BLaER1 treated with 17β-estradiol and CSF1 and Interleukin-3, amounts not matched to agents 10 nM and 100 nM (cell line): ENCODE measurements around the gene SCT.

Experiments used
- H3K27ac ChIP-seq, 11 experiments: shearing (Covaris generic); formaldehyde crosslinking; 2 replicates each; pipeline ENCODE4 v1.8.1; 2022
- H3K27me3 ChIP-seq, 11 experiments: shearing (Covaris generic); formaldehyde crosslinking; 2 replicates each; pipeline ENCODE4 v1.8.1; 2022
- H3K36me3 ChIP-seq, 11 experiments: shearing (Covaris generic); formaldehyde crosslinking; 2 replicates each; pipeline ENCODE4 v1.8.1; 2022
- H3K4me1 ChIP-seq, 10 experiments: shearing (Covaris generic); formaldehyde crosslinking; 2 replicates each; pipeline ENCODE4 v1.8.1; 2022
- H3K4me2 ChIP-seq, 11 experiments: shearing (Covaris generic); formaldehyde crosslinking; 2 replicates each; pipeline ENCODE4 v1.8.1; 2022
- H3K4me3 ChIP-seq, 10 experiments: shearing (Covaris generic); formaldehyde crosslinking; 2 replicates each; pipeline ENCODE4 v1.8.1; 2022
- H3K9ac ChIP-seq, 11 experiments: shearing (Covaris generic); formaldehyde crosslinking; 2 replicates each; pipeline ENCODE4 v1.8.1; 2022
- H3K9me3 ChIP-seq, 11 experiments: shearing (Covaris generic); formaldehyde crosslinking; replicated peaks in 1 of 11; 2 replicates each; pipeline ENCODE4 v1.8.1; 2022
- H4K20me1 ChIP-seq, 11 experiments: shearing (Covaris generic); formaldehyde crosslinking; 2 replicates each; pipeline ENCODE4 v1.8.1; 2022
- Cebpa-rat ChIP-seq, 11 experiments: shearing (Covaris generic); IDR thresholded peaks; 2 replicates each; pipeline ENCODE4 v1.8.1; 2022

SCT gene

DNA sequence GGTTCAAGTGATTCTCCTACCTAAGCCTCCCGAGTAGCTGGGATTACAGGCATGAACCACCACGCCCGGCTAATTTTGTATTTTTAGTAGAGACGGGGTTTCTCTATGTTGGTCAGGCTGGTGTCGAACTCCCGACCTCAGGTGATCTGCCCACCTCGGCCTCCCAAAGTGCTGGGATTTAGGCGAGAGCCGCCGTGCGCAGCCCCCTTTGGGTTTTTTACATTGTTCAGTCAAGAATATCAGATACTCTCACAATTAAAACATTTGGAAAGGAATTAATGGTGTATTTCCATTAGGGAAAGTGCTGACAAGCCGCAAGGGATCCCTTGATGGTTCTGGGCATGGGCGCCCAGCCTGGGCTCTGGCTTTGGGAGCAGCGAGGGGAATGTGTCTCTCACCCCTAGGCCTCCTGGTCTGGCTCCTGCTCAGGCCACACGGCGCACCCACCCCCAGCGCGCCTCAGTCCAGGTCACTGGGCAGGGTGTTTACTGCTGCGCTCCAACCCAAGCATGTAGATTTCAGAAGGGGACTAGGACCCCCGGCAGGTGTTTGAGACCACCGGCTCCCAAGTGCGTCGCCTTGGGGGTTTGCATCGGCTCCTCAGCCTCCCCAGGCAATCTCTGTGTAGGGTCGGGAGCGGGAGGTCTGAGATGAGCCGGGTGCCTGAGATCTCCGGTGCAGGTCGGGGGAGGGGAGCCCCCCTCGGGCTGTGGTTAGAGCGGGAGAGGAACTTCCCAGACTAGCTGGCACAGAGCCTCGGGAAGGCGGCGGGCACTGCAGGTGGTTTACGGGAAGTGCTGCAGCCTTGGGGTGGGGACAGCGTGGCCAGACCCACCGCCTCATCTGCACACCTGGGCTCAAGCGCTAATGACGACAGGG lies 10.4 kb downstream of the SCT start:
- H3K36me3 ChIP-seq = peaks cover 22 to 54% (median 42%) of the 10 kb centered on the region in 11 experiments
- no peaks in the 10 kb centered on the region for H3K27me3 ChIP-seq
- peak overlapping the region; percentile 93 to 100 (median 98) for H3K4me2 ChIP-seq
- H3K9me3 ChIP-seq = no peaks in the 10 kb centered on the region
- H3K27ac ChIP-seq = peak overlapping the region; percentile 74 to 97 (median 89)
- H3K4me1 ChIP-seq = peaks cover 34 to 60% (median 47%) of the 10 kb centered on the region in 10 experiments
- H3K9ac ChIP-seq = peak overlapping the region; percentile 83 to 91 (median 88); a peak in 21 of 22 replicates
- H4K20me1 ChIP-seq = peaks cover 27 to 79% (median 45%) of the 10 kb centered on the region in 11 experiments
- no peak for TF ChIP-seq Cebpa-rat (IDR thresholded peaks at IDR 0.05)
- H3K4me3 ChIP-seq = peak overlapping the region; percentile 64 to 85 (median 76)

DNA sequence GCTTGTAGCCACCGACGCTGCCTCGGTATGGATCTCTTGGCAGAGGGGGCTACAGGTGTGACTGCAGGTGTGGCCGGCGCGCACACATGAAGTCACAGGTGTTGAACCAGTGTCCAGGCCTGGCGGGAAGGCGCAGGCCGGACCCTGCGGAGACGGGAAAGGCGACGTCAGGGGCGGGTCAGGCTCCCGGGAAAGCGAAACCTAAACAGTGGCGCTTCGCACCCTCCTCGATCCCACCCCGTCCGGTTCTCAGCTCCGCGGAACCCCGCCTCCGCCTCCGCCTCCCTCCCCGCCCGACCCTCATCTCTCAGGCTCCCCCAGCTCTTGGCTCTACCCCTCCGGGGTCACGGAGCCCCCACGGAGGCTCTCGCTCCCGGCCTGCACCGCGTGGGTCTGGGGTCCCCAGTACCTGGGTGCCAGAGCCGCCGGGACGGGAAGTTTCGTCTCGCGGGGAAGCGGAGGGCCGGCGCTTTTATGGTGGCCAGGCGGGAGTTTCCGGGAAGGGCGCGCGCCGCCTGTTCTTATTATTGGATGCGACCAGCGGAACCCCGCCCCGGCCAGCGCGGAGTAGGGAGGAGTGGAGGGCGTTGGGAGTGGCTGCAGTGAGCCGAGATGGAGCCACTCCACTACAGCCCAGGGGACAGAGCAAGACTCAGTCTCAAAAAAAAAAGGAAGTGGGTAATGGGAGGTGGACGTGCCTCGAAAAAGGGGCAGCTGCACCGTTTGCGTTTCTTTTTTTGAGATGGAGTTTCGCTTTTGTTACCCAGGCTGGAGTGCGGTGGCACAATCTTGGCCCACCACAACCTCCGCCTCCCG lies 11.3 kb downstream of the SCT start, which contains the start of gene IRF7:
Gene IRF7, minus strand, starts transcription at position 447 of the 816 bp plus-strand sequence. CDS start 586 bp downstream, outside the sequence.
- Histone ChIP-seq H4K20me1 (peaks cover 36 to 81% (median 51%) of the 10 kb centered on the region in 11 experiments), H3K36me3 (peaks cover 31 to 62% (median 51%) of the 10 kb centered on the region in 11 experiments), H3K27ac (peak within 1 kb of the TSS; percentile 80 to 97 (median 89)), H3K9ac (peak within 1 kb of the TSS; percentile 83 to 91 (median 88)), H3K4me1 (peaks cover 34 to 59% (median 47%) of the 10 kb centered on the region in 10 experiments), H3K9me3 (no peaks in the 10 kb centered on the region), H3K27me3 (no peaks in the 10 kb centered on the region), H3K4me3 (peak within 1 kb of the TSS; percentile 64 to 85 (median 76)), H3K4me2 (peak within 1 kb of the TSS; percentile 93 to 100 (median 100))
- peak in 3 of 11 experiments; percentile 38 to 55 (median 49); a peak in 3 of 22 replicates for TF ChIP-seq Cebpa-rat (IDR thresholded peaks at IDR 0.05)

DNA sequence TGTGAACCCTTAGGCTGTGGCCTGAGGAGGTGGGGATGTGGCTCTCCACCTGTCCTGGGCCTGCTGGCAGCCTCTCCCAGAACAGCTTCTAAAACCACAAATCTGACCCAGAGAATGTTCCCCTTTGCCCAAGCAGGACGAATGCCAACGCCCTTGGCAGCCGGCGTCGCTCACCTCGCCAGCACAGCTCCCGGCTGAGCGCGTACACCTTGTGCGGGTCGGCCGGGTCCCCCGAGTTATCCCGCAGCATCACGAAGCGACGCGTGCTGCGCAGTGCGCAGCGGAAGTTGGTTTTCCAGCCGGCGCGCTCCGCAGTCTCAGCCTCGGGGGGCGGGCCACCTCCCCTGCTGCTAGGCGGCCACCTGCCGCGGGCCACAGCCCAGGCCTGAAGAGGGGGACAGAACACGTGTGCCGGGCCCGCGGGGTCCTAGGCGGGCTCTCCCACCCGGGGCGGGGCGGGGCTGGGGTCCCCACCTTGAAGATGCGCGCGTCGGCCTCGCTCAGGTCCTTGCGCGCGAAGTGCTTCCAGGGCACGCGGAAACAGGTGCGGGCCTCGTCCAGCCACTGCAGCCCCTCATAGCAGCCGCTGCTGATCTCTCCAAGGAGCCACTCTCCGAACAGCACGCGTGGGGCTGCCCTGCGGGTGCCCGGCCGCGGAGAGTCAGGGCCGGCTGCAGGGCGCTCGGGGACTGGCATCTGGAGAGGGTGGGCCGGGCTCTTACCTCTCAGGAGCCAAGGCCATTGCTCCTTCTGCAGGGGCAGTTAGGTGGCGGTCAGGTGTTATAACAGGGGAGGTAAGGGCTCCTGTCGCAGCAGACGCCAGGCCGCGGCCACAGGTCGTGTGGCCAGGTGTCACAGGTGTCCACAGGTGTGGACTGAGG lies 12.1 kb downstream of the SCT start:
- peaks cover 43 to 83% (median 55%) of the 10 kb centered on the region in 11 experiments for H4K20me1 ChIP-seq
- peak overlapping the region; percentile 93 to 100 (median 100) for H3K4me2 ChIP-seq
- H3K4me3 ChIP-seq = peak overlapping the region; percentile 64 to 85 (median 76)
- peak overlapping the region; percentile 83 to 91 (median 88) for H3K9ac ChIP-seq
- peaks cover 34 to 51% (median 43%) of the 10 kb centered on the region in 10 experiments for H3K4me1 ChIP-seq
- H3K27me3 ChIP-seq = no peaks in the 10 kb centered on the region
- no peaks in the 10 kb centered on the region for H3K9me3 ChIP-seq
- TF ChIP-seq Cebpa-rat (IDR thresholded peaks at IDR 0.05) = no peak
- H3K36me3 ChIP-seq = peaks cover 39 to 71% (median 59%) of the 10 kb centered on the region in 11 experiments
- H3K27ac ChIP-seq = peak overlapping the region; percentile 80 to 97 (median 89)

DNA sequence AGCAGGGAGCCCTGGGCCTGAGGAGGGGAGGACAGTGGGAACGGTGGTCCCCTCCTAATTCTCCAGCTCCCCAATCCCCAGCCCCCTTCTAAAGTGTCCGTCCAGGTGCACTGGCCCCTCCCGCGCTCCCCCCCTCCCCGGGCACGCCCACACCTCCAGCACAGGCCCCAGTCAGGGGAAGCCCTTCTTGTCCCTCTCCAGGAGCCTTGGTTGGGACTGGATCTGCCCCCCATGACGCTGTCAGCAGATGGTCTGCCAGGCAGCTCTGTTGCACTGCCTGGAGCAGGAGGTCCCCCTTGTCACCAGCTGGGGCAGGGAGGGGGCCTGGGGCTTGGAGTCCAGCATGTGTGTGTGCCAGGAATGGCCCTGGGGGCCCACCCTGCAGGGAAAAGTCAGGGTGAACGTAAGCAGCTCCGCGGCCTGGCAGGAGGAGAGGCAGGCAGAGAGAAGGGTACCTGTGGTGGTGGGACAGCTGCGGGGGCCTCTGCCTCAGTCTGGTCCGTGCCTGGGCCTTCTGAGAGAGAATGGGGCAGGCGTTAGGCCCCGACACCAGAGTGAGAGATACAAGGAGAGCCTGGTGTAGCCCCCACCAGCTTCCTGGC lies 12.9 kb downstream of the SCT start:
- H3K27ac ChIP-seq = peak overlapping the region in 7 of 11 experiments; percentile 34 to 97 (median 90); a peak in 13 of 22 replicates
- H3K27me3 ChIP-seq = no peaks in the 10 kb centered on the region
- H3K4me3 ChIP-seq = peak overlapping the region in 7 of 10 experiments; percentile 75 to 85 (median 76); a peak in 11 of 20 replicates
- H4K20me1 ChIP-seq = peaks cover 43 to 85% (median 63%) of the 10 kb centered on the region in 11 experiments
- H3K9ac ChIP-seq = peak overlapping the region; percentile 20 to 91 (median 88); a peak in 16 of 22 replicates
- H3K4me1 ChIP-seq = peaks cover 34 to 51% (median 43%) of the 10 kb centered on the region in 10 experiments
- peak overlapping the region; percentile 93 to 100 (median 100) for H3K4me2 ChIP-seq
- no peak for TF ChIP-seq Cebpa-rat (IDR thresholded peaks at IDR 0.05)
- peaks cover 47 to 73% (median 66%) of the 10 kb centered on the region in 11 experiments for H3K36me3 ChIP-seq
- no peaks in the 10 kb centered on the region for H3K9me3 ChIP-seq

DNA sequence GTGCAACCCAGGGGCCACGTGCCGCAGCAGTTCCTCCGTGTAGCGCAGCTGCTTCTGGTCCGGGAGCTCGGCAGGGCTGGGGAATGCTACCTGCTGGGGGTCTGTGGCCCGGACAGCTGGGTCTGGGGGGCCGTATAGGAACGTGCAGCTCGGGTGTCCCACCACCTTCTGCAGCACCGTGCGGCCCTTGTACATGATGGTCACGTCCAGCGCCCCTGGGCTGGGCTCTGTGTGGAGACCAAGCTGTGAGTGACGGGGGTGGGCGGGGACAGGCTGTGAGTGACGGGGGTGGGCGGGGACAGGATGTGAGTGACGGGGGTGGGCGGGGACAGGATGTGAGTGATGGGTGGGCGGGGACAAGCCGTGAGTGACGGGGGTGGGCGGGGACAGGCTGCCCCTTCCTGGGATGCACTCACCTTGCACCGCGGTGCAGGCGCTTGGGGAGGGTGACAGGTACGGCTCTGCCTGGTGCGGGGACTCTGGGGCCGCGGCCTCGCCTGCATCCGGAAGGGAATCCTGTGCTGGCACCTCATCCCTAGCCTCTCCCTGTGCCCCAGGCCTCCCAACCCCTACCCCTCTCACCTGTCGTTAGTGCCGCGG lies 13.5 kb downstream of the SCT start:
- Histone ChIP-seq H3K4me2 (peak overlapping the region in 10 of 11 experiments; percentile 13 to 100 (median 98); a peak in 13 of 22 replicates), H3K27me3 (no peaks in the 10 kb centered on the region), H3K9me3 (no peaks in the 10 kb centered on the region), H3K9ac (peak overlapping the region in 3 of 11 experiments; percentile 88 to 91 (median 90); a peak in 3 of 22 replicates), H3K4me1 (peaks cover 40 to 56% (median 47%) of the 10 kb centered on the region in 10 experiments), H3K27ac (peak overlapping the region in 5 of 11 experiments; percentile 34 to 97 (median 90); a peak in 8 of 22 replicates), H3K4me3 (peak overlapping the region in 3 of 10 experiments; percentile 75 to 83 (median 82); a peak in 1 of 20 replicates), H4K20me1 (peaks cover 47 to 85% (median 69%) of the 10 kb centered on the region in 11 experiments), H3K36me3 (peaks cover 50 to 73% (median 68%) of the 10 kb centered on the region in 11 experiments)
- no peak for TF ChIP-seq Cebpa-rat (IDR thresholded peaks at IDR 0.05)

DNA sequence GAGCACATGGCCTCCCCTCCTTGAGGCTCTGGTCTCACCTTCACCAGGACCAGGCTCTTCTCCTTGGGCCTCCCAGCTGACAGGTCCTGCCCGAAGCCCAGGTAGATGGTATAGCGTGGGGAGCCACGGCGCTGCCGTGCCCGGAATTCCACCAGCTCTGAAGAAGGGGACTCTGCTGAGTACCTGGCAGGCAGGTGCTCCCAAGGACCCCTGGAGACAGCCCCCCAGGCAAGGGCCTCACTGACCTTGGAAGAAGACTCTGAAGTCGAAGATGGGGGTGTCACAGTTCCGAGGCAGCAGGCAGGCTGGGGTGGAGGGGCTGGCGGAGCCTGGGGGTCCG lies 14.1 kb downstream of the SCT start:
- Histone ChIP-seq H4K20me1 (peaks cover 53 to 86% (median 75%) of the 10 kb centered on the region in 11 experiments), H3K4me3 (no peak overlapping the region), H3K36me3 (peaks cover 55 to 73% (median 70%) of the 10 kb centered on the region in 11 experiments), H3K4me2 (peak overlapping the region in 9 of 11 experiments; percentile 10 to 61 (median 33); a peak in 8 of 22 replicates), H3K4me1 (peaks cover 45 to 60% (median 52%) of the 10 kb centered on the region in 10 experiments), H3K9ac (no peak overlapping the region), H3K27me3 (no peaks in the 10 kb centered on the region), H3K27ac (peak overlapping the region in 3 of 11 experiments; percentile 8 to 47 (median 17); a peak in 3 of 22 replicates), H3K9me3 (no peaks in the 10 kb centered on the region)
- TF ChIP-seq Cebpa-rat (IDR thresholded peaks at IDR 0.05) = no peak
